ENCODE measurements around the gene CRIP1.

DNA sequence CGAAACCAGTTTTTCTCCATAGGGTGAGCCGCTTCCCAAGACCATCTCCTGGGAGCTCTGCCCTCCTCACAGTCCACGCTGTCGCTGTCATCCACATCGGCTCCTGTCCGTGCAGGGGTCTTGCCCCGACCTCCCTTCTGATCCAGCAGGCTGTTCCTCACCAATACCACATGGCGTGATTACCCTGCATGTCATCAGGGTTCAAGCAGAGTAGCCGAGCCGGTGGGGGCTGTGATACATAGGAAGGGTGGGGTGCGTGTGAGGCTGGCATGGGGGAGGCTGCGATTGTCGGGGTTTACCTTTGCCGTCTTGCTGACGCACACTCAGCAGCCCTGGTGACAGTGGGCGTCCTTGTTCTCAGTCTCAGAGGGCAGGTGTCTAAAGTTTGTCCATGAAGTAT, 21.4 kb downstream of the CRIP1 start:
- no peak for TF ChIP-seq POLR2A (IDR thresholded peaks at IDR 0.05)
- TF ChIP-seq, protein P1, sequence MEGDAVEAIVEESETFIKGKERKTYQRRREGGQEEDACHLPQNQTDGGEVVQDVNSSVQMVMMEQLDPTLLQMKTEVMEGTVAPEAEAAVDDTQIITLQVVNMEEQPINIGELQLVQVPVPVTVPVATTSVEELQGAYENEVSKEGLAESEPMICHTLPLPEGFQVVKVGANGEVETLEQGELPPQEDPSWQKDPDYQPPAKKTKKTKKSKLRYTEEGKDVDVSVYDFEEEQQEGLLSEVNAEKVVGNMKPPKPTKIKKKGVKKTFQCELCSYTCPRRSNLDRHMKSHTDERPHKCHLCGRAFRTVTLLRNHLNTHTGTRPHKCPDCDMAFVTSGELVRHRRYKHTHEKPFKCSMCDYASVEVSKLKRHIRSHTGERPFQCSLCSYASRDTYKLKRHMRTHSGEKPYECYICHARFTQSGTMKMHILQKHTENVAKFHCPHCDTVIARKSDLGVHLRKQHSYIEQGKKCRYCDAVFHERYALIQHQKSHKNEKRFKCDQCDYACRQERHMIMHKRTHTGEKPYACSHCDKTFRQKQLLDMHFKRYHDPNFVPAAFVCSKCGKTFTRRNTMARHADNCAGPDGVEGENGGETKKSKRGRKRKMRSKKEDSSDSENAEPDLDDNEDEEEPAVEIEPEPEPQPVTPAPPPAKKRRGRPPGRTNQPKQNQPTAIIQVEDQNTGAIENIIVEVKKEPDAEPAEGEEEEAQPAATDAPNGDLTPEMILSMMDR (IDR thresholded peaks at IDR 0.05) = no peak

Data from vagina (tissue), 2 donors.